K562 (cell line): Measurements from ENCODE around the gene RBM19. TPM values are rescaled to one million over a fixed set of nuclear protein-coding genes. Genes with fewer than 3 reads are reported as not detected.

ENCODE experiments used
- DEAF1 ChIP-seq: fragments of 450-650 bp; formaldehyde crosslinking; IDR thresholded peaks from 2 replicates; pipeline ENCODE4 v1.4.0; 2020; ENCODE audit warnings: mild to moderate bottlenecking, moderate library complexity
- HDAC8 ChIP-seq: fragments of 450-650 bp; IDR thresholded peaks from 2 replicates; pipeline ENCODE4 v1.6.1; 2016; ENCODE audit warnings: mild to moderate bottlenecking, missing genetic modification characterization, moderate library complexity, missing compliant biosample characterization
- HNRNPUL1 ChIP-seq: fragments of 200-400 bp; formaldehyde crosslinking; IDR thresholded peaks from 2 replicates; pipeline ENCODE4 v1.6.1; 2017; ENCODE audit warnings: low read length
- MEIS2 ChIP-seq: fragments of 450-650 bp; IDR thresholded peaks from 2 replicates; pipeline ENCODE4 v1.6.1; 2014; ENCODE audit warnings: mild to moderate bottlenecking; ENCODE audit not compliant: partially characterized antibody
- NCOA6 ChIP-seq: fragments of 450-650 bp; IDR thresholded peaks from 2 replicates; pipeline ENCODE4 v1.6.1; 2017; ENCODE audit warnings: mild to moderate bottlenecking
- RB1 ChIP-seq: fragments of 450-650 bp; IDR thresholded peaks from 2 replicates; pipeline ENCODE4 v1.6.1; 2017; ENCODE audit warnings: low read depth, mild to moderate bottlenecking
- TCF3 ChIP-seq: sonication (generic); formaldehyde crosslinking; IDR thresholded peaks from 2 replicates; pipeline ENCODE4 v1.4.0; 2020; ENCODE audit warnings: mild to moderate bottlenecking, missing genetic modification reagents
- THRA ChIP-seq: fragments of 450-650 bp; IDR thresholded peaks from 2 replicates; pipeline ENCODE4 v1.6.1; 2017; ENCODE audit warnings: mild to moderate bottlenecking, moderate library complexity
- ZBTB40 ChIP-seq, 2 experiments: fragments of 450-650 bp in 1 of 2; sonication (generic) in 1 of 2; formaldehyde crosslinking in 1 of 2; IDR thresholded peaks; 2 replicates each; pipeline versions ENCODE4 v1.7.1 to v1.9.0; 2016 to 2022; ENCODE audit warnings: inconsistent platforms in 1 of 2, mild to moderate bottlenecking in 1 of 2, missing genetic modification reagents in 1 of 2
- ZNF140 ChIP-seq: fragments of 250-450 bp; sonication (Bioruptor Pico); IDR thresholded peaks from 2 replicates; pipeline ENCODE4 v1.8.0; 2021; ENCODE audit warnings: moderate library complexity, mild to moderate bottlenecking, inconsistent platforms
- ZNF395 ChIP-seq: fragments of 200-800 bp; sonication (Bioruptor generic); IDR thresholded peaks from 2 replicates; pipeline ENCODE4 v1.6.1; 2017; ENCODE audit warnings: missing genetic modification characterization, missing compliant biosample characterization
- ZNF780A ChIP-seq: fragments of 250-450 bp; sonication (Bioruptor Pico); IDR thresholded peaks from 2 replicates; pipeline ENCODE4 v1.5.0; 2021; ENCODE audit warnings: mild to moderate bottlenecking
- polyA plus RNA-seq, 8 experiments: library from polyadenylated mRNA; depleted of rRNA in 4 of 8; stranded (reverse) in 5 of 8; unstranded in 3 of 8; fragments of >200 nt; fragmentation: Nextera tagmentation in 2 of 8; fragmentation: Illumina TruSeq in 1 of 8; extraction: Ambion mirVana in 2 of 8; extraction: Trizol in 1 of 8; gene quantifications; 2 replicates each; pipeline versions ENCODE4 v1.2.1 to v1.2.3, GENCODE V29; 2011 to 2014; ENCODE audit warnings: inconsistent platforms in 1 of 8, missing spikeins in 1 of 8
- total RNA-seq, 7 experiments: library from RNA; depleted of rRNA in 6 of 7; stranded (reverse); fragments of >200 nt in 6 of 7; fragmentation: Illumina TruSeq in 2 of 7; extraction: Trizol in 2 of 7; gene quantifications; 2 replicates each; pipeline versions ENCODE4 v1.2.1 to v1.2.3, GENCODE V29; 2011 to 2021; ENCODE audit warnings: low replicate concordance in 1 of 7

Gene RBM19
- total and polyA plus RNA-seq, 9 of the 15 experiments (the other 6 are each of a cell fraction or from before 2014, with no cell fraction given) = 16.0 to 58.4 (median 37.9) TPM

- TF ChIP-seq ZNF395 (CRISPR knock-in tag) = peak; percentile 71; the same call in 1 of the 2 replicates
- TF ChIP-seq ZNF780A = no peak
- peak; percentile 63; the same call in 1 of the 2 replicates for TF ChIP-seq RB1
- TF ChIP-seq NCOA6 = no peak
- peak; percentile 80 for TF ChIP-seq MEIS2
- no peak for TF ChIP-seq ZNF140
- peak; percentile 63 for TF ChIP-seq ZBTB40 (IDR thresholded peaks at IDR 0.05)
- no peak for TF ChIP-seq ZBTB40 (CRISPR knock-in tag; IDR thresholded peaks at IDR 0.05)
- no peak for TF ChIP-seq THRA
- TF ChIP-seq DEAF1 (CRISPR knock-in tag) = peak; percentile 20; the same call in 1 of the 2 replicates
- TF ChIP-seq HNRNPUL1 = no peak
- no peak for TF ChIP-seq HDAC8 (tag)
- no peak for TF ChIP-seq TCF3
Observed at GRCh38 chr12:113965951-113966797, at the start of gene RBM19 (continued).
